Measurements from ENCODE around the gene SORCS3.

DNA sequence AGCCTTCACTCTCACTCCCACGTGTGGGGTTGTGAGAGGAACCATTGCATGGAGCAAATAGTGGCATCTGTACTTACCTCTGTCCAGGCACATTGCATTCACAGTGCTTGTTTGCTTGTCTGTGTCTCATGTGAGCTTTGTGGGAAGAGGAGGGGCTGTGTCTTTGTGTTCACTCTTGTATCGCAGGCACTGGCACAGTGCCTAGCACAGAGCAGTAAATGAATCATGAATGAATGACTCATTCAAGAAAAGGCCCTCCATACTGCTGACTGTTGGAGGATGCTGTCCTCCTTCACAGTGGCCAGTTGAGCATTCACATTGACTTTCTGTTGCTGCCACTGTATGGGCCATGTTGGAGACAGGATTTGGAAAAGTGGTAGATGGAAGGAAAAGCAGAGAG lies 125.3 kb downstream of the SORCS3 start:
- TF ChIP-seq EZH2phosphoT487 (IDR thresholded peaks at IDR 0.05; ENCODE audit: insufficient read depth, low read depth) (no peak), EZH2 (IDR thresholded peaks at IDR 0.05; ENCODE audit: insufficient read depth, poor library complexity, severe bottlenecking) (no peak)
